GM18498 (cell line): ENCODE data around the gene SUSD2.
"Not testable (repeated sequence)": the region's sequence is repeated elsewhere in the genome, so short reads cannot be mapped to it uniquely, and the experiment has no call there.

ENCODE experiments used
- ATAC-seq: cut with Tn5 transposase; IDR thresholded peaks from one replicate; pipeline ENCODE4 v1.9.1; 2021; ENCODE audit warnings: mild to moderate bottlenecking, moderate library complexity; ENCODE audit not compliant: unreplicated experiment

Gene SUSD2

DNA sequence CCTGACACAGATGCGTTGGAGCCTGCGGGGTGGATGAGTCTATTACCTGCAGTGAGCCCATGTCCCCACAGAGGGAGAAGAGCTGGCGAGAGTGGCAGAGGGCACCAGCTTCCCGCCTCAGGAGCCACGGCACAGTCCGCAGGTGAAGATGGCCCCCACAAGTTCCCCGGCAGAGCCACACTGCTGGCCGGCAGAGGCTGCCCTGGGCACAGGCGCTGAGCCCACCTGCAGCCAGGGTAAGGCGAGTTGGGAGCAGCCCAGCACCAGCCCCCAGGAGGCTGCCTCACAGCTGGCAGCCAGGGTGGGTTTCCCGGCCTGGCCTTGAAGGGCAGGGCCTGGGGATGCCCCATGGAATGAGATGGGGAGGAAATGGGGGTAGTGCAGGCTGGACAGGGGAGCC is 5.2 kb upstream of the SUSD2 start:
- ATAC-seq, result no peak

DNA sequence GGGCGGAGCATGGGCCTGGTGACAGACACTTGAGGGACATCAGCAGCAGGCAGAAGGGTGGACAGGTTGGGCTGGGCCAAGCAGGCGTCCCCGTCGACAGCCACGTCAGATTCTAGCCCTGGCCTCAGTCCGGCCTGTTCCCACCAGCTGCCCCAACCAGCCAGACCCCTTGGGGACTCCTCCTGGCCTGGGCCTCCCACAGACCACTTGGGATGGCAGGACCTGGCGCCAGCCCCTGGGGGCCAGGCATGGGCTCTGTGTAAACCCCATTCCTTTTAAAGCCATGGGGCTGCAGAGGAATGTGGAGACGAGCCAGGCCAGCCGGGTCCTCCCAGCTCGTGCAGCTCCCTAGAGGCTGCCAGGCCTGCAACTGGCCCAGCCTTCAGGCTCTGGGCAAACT is 4.7 kb upstream of the SUSD2 start:
- no peak for ATAC-seq

DNA sequence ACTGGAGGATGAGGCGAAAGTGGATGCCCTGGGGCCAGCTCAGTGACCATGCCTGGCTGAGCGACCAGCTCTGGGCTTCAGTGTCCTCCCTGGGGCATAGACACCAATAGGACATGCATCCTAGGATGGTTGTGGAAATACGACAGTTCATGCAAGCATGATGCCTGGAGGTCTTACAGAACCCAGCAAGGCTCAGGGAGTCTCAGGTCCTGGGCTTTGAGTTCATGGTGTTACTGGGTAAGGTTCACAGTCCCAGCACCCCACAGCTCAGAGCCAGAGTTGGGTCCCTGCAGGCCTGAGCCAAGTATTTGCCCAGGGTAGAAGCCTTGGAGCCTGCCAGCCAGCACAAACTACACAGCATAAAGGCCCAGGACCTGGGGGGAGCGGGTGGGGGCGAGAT is 4.2 kb upstream of the SUSD2 start:
- ATAC-seq, result no peak

DNA sequence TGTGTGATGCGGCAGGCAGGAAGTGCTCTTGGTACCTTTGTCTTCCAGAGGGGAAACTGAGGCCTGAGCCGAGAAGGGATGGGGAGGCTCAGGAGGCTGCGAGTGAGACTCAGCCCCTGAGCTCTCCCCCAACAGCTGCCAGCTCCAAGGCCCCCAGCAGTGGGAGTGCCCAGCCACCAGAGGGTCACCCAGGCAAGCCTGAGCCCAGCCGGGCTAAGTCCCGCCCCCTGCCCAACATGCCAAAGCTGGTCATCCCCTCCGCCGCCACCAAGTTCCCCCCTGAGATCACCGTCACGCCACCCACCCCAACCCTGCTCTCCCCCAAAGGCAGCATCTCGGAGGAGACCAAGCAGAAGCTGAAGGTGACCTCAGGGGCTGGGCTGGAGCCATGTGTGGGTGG is 3.8 kb upstream of the SUSD2 start:
- ATAC-seq, result no peak

DNA sequence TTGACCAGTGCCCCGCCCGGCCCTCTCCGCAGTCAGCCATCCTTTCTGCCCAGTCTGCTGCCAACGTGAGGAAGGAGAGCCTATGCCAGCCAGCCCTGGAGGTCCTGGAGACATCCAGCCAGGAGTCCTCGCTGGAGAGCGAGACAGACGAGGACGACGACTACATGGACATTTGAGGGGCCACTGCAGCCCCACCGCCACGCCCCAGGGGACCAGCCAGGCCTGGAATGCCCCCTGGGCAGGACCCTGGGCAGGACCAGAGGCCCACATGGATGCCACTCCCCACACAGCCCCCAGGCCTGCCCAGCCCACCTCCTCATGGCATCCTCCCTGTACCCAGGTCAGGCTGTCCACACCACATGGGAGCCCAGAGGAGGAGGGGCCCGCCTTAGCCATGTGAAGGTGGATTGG is 3.3 kb upstream of the SUSD2 start:
- no peak for ATAC-seq

DNA sequence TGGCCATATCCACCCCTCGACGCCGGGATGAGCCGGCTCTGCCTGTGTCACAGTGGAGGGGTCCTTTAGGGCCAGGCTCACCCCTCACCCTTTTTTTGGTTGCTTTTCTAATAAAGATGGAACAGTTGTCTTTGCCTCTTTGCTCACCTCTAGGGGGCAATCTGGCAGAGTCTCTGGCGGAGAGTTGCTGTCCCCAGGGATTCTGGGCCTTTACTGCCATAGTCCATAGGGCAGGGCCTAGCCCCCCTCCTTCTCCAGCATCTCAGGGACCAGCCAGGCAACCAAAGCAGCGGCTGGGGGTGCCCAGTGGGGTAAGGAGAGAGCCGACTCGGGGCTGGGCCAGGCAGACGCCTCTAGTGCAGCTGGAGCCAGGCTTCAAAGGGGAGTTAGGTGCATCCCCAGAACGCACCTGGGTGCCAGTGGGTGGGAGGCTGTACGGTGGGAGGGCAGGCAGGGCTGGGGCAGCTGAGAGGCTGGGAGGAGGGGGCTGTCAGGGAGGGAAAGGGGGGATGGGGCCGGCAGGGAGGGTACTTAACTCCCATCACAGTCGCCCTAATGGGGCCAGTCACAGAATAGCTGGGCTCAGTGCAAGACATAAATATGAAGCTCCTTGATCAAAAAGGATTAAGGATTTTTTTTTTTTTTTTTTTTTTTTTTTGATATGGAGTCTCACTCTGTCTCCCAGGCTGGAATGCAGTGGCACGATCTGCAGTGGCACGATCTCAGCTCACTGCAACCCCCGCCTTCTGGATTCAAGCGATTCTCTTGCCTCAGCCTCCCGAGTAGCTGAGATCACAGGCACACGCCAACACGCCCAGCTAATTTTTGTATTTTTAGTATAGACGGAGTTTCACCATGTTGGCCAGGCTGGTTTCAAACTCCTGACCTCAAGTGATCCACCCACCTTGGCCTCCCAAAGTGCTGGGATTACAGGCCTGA is 2.5 kb upstream of the SUSD2 start:
- no peak for ATAC-seq

DNA sequence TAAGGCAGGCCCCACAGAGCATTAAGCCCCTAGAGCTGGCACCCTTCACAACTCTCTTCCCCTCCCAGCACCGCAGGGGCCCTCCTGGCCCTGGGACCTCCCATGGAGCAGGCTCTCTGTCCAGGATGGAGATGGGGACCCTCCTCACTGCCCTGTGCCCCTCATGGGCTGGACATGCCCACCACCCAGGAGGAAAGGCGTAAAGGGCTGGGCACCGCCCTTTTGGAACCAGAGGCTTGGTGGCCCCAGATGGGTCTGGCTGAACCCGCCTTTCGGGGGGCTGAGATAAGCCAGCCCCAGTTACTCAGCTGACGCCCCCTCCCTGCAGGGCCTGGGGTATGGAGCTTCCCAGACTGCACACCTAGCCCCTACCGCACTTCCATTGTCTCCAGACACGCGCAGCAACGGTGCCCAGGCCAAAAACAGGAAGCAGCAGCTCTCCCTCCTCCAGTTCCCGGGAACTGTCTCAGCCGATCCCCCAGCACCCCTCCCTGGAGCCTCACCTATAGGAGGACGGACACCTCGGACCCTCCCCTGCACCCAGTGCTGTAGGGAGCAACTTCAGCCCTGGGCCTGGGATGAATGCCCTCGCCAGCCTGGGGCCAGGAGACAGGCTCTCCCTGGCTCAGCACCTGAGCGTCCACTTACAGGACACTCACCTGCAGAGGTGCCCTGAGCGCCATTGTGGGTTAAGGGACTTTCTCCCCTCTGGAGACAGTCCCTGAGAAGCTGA is 1.6 kb upstream of the SUSD2 start:
- ATAC-seq, result no peak

DNA sequence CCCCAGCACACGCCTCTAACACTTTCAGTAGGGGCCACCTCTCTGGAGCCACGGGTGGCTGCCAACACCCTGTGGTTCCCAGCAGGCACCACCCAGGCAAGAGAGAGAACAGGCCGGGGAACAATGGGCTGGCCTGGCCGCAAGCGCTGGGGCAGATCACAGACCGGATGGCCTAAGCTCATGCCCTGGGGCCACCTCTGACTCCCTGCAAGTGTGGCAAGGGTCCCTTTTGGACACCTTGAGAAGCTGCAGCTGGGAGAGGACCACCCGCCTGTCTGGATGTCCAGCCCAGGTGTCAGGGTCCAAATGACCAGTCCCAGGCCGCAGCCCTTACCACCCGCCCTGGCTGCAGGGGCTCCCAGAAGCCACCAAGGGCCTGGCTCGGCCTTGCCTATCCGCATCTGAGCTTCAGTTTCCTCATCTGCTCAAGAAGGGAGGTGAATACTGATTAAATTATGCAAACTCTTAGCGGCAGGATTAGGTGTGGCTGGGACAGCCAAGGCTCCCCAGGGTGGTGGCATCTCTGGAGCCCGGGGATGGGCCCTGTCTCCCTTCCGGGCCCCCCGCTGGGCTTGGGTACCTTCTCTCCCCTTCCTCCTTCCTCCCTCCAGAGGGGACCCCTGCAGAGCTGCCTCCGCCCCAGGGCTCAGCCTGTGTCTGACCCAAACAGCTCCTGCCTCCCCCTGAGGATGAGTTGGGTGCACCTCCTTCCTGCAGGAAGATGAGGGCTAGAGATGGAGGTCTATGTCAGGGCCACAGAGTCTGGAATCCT is 785 bp upstream of the SUSD2 start:
- ATAC-seq, result no peak

DNA sequence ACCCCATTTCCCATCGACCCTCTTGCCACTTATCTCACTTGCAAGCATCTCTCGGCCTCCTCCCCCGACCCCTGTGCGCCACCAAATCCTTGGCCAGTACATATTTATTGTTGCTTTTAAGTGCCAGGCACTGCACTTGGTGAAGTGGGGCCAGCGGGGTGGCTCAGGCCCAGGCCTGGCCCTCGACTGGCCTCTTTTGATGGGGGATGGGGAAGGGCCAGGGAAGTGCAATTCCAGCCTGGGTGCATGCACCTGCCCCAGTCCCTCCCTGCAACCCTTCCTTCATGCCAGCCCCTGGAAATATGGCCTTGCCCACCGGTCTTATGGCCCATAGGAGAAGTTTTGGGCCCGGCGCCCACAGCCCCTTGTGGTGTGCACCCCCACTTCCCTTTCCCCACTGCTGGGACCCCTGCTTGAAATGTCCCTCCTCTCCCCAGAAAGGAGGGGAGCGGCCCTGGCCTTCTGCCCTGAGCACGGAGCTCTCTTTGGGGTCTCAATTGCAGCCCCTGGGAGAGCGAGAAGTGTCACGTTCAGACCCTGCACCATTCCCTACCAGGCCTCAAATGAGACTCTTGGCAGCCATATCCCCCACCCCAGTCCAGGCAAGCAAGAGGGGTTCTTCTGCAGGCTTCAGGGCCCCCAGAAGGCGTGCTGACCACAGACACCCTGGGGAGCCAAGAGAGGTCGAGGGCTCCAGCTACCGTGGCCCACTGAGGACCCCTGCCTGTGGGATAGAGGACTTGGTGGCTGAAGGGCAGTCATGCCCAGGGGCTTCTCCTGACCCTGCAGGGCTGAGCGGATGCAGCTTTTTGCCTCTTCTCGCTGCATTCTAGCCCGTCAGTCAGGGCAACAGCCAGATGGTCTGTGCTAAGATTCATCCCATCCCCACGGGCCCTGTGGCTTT is 961 bp downstream of the SUSD2 start:
- no peak for ATAC-seq

DNA sequence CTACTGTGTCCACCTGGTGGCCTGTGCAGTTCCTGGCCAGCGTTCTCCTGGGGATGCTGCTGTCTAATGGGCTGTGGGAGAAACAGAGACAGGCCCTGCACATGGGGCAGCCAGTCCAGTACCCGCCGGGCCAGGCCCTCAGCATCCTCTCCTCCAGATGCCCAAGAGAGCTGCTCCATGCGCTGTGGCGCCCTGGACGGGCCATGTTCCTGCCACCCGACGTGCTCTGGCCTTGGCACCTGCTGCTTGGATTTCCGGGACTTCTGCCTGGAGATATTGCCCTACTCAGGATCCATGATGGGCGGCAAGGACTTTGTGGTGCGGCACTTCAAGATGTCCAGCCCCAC is 1.6 kb downstream of the SUSD2 start:
- ATAC-seq, result not testable (repeated sequence)

DNA sequence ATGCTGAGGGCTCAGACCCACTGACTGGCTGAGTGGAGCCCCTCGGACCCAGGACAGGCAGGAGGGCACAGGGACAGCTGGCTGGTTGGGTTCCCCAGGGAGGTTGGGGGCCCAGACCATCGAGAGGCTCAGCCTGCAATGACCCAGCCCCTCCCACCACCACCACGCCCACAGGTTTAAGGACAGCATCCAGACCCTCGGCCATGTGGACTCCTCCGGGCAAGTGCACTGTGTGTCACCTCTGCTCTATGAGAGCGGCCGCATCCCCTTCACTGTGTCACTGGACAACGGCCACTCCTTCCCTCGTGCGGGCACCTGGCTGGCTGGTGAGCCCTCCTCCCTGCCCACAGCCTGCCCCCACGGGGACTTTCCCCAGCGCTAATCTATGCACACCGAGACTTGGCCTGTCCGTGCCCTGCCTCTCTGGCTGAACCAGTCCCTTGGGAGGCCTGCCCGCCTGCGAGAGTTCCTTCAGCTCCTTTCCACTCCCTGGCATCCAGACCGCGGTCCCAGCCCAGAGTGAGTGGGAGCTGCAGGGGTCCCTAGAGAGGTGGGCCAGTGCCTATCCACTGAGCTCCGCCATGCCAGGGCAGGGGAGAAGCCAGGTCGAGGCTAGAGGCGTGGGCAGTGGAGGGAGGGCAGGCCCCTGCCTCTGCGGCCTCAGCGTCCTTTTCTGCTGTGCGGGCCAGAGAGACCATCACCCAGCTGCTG is 2.2 kb downstream of the SUSD2 start:
- no peak for ATAC-seq

DNA sequence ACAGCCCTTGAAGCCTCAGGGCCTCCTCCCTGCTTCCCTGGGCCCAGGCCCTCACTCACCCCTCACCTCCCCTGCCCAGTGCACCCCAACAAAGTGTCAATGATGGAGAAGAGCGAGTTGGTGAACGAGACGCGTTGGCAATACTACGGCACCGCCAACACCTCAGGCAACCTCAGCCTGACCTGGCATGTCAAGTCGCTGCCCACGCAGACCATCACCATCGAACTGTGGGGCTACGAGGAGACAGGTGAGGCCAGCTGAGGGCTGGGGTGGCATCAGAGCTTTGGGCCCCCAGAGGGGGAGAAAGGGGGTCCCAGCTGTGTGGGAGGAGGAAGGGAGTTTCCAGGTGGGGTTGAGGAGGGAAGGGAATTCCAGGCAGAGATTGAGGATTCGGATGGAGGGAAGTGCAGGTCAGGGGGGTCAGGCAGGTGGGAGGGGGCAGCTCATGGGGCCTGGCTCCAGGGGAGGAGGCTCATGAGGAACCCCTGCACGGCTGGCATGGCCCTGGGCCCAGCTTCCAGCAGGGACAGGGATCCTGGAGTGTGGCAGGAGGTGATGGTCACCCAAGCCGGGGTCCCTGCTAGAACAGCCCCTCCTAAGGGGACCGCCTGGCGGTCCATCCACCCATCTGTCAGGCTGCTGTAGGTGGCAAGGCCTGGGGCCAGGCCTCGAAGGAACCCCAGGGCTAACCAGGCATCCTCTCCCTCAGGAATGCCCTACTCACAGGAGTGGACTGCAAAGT is 2.9 kb downstream of the SUSD2 start:
- ATAC-seq, result no peak

DNA sequence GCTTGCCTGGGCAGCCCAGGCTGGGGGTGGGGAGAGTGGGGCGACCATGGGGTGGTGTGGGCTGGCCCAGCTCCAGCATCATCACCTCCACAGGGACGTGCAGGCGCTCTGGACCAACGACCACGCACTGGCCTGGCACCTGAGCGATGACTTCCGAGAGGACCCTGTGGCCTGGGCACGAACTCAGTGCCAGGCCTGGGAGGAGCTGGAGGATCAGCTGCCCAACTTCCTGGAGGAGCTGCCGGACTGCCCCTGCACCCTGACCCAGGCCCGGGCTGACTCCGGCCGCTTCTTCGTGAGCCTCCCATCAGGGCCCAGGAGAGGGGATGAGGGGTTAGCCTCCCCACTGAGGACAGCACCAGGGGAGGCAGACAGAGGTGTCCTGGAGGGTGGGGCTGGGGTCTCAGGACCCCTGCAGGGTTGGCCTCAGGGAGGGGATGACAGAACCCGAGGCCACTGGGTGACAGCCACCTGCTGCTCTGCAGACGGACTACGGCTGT is 3.8 kb downstream of the SUSD2 start:
- ATAC-seq, result no peak

DNA sequence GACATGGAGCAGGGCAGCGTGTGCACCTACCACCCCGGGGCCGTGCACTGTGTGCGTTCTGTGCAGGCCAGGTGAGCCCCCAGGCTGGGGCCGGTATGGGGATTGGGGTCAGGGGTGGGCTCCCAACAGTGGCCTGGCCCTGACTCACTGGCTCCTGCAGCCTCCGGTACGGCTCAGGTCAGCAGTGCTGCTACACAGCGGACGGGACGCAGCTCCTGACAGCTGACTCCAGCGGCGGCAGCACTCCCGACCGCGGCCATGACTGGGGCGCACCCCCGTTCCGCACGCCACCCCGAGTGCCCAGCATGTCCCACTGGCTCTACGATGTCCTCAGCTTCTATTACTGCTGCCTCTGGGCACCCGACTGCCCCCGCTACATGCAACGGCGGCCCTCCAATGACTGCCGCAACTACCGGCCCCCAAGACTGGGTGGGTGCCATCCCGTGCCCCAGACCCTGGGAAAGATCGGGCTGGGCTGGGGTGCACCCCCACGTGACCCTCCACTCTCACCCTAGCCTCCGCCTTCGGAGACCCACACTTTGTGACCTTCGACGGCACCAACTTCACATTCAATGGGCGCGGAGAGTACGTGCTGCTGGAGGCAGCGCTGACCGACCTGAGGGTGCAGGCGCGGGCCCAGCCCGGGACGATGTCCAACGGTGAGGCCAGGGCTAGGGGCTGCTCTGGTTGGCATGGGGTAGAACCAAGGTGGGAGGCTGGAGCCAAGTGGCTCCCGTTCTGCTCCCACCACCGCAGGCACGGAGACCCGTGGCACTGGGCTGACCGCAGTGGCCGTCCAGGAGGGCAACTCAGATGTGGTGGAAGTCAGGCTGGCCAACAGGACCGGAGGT is 4.4 kb downstream of the SUSD2 start:
- ATAC-seq, result no peak

DNA sequence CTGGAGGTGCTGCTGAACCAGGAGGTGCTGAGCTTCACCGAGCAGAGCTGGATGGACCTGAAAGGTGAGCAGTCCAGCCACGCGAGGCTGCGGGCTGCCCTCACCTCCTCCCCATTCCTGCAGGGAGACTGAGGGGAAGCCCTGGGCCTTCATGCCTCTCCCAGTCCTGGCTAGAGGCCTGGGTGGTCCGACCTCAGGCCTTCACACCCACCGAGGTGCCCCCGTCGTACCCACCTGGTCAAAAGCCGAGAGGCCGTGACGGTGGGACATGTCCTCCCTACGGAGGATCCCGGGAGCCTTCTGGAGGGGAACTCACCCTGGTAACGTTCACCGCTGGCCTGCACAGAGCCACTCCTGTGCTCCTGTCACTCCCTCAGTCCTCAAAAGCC is 5.1 kb downstream of the SUSD2 start:
- no peak for ATAC-seq

DNA sequence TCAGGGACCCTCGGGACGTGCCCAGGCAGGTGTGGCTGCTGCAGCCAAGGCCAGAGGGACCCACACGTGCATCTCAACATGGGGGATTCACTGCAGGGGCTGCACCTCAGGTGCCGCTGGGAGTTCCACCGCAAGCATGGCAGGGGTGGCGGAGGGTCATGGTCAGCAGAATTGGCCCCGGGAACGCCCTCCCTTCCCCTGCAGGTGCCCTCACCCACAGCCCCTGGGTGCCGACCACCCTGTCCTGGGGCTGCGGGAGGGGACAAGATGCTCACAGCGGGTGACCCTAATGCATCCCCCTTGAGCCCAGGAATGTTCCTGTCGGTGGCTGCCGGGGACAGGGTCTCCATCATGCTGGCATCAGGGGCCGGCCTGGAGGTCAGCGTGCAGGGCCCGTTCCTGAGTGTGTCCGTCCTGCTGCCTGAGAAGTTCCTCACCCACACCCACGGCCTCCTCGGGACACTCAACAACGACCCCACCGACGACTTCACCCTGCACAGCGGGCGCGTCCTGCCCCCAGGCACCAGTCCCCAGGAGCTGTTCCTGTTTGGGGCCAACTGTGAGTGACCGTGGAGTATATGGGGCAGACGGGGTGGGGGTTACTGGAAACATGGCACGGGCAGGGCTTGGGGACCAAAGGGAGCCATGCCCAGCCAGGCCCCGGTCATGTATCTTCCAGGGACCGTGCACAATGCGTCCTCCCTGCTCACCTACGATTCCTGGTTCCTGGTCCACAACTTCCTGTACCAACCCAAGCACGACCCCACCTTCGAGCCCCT is 5.8 kb downstream of the SUSD2 start:
- no peak for ATAC-seq
